Panc1 (cell line): ENCODE data around the gene WDR93. TPM values are rescaled to one million over a fixed set of nuclear protein-coding genes. Genes with fewer than 3 reads are reported as not detected.
A peak's percentile ranks its signal among the peaks of the same experiment; 100 is the strongest.

Experiments used
- ATAC-seq: fragments of 200-7000 bp; cut with Tn5 transposase; 2 replicates; pipeline ENCODE4 v1.9.1; 2020; ENCODE audit warnings: mild to moderate bottlenecking, moderate library complexity
- BruUV-seq: library from RNA; stranded (reverse); fragments of 400-500 nt; replicated peaks from 2 replicates; lab custom pipeline; 2021; lab: Mats Ljungman, UMichigan
- CTCF ChIA-PET: fragments of 300-600 bp; sonication (Branson Sonifier 250); formaldehyde crosslinking; loops from one replicate; lab custom pipeline; 2022; ENCODE audit warnings: antibody characterized with exemption; lab: Charles Lee
- POLR2A ChIA-PET: fragments of 300-600 bp; sonication (Branson Sonifier 250); formaldehyde crosslinking; loops from one replicate; lab custom pipeline; 2022; ENCODE audit warnings: antibody characterized with exemption; lab: Charles Lee
- DNase-seq: peaks from one replicate; pipeline ENCODE4 v3.0.0-alpha.2; 2010; ENCODE audit warnings: low read depth, low spot score
- H3K27ac ChIP-seq: 2 replicates; pipeline ENCODE4 v1.5.1; 2011; ENCODE audit warnings: mild to moderate bottlenecking, low read length, inconsistent platforms
- H3K27me3 ChIP-seq: fragments of 200-500 bp; sonication (Bioruptor generic); 2 replicates; pipeline ENCODE4 v1.6.0; 2014; ENCODE audit warnings: low read length, inconsistent platforms; ENCODE audit not compliant: control insufficient read depth, insufficient read depth
- H3K36me3 ChIP-seq: fragments of 200-500 bp; sonication (Bioruptor generic); 2 replicates; pipeline ENCODE4 v1.5.1; 2014; ENCODE audit warnings: inconsistent platforms, mild to moderate bottlenecking, low read length, moderate library complexity; ENCODE audit not compliant: control insufficient read depth, insufficient read depth
- H3K4me1 ChIP-seq: 2 replicates; pipeline ENCODE4 v1.5.1; 2011; ENCODE audit warnings: inconsistent platforms, mild to moderate bottlenecking, low read length, moderate library complexity; ENCODE audit not compliant: control insufficient read depth, insufficient read depth
- H3K4me3 ChIP-seq, 2 experiments: 2 replicates each; pipeline ENCODE4 v1.5.1; 2011 to 2012; ENCODE audit warnings: low read depth in 2 of 2, low read length in 2 of 2, mild to moderate bottlenecking in 2 of 2, inconsistent platforms in 1 of 2, moderate library complexity in 1 of 2
- H3K9me3 ChIP-seq: fragments of 200-500 bp; sonication (Bioruptor generic); 2 replicates; pipeline ENCODE4 v1.5.1; 2014; ENCODE audit warnings: low read depth, mild to moderate bottlenecking, inconsistent platforms, low read length, moderate library complexity; ENCODE audit not compliant: control insufficient read depth, insufficient read depth
- POLR2AphosphoS5 ChIP-seq: IDR thresholded peaks from 2 replicates; pipeline ENCODE4 v1.6.1; 2012; ENCODE audit warnings: mild to moderate bottlenecking, low read depth, low read length, moderate library complexity
- SIN3A ChIP-seq: IDR thresholded peaks from 2 replicates; pipeline ENCODE4 v1.6.1; 2012; ENCODE audit warnings: low read depth, mild to moderate bottlenecking, low read length, moderate library complexity, borderline replicate concordance; ENCODE audit not compliant: insufficient read depth
- TCF7L2 ChIP-seq: IDR thresholded peaks from 2 replicates; pipeline ENCODE4 v1.6.1; 2011; ENCODE audit warnings: mild to moderate bottlenecking, low read depth, low read length, inconsistent platforms
- in situ Hi-C: cut with HindIII; loops from 2 replicates; pipeline ENCODE4 v1.10.0; 2016; ENCODE audit warnings: low sequenced_read_pairs, low pct_unique_long_range_greater_than_20kb
- intact Hi-C: fragments of 100-400 bp; cut with micrococcal nuclease; formaldehyde crosslinking; loops from one replicate; pipeline ENCODE4 v1.10.0; 2022; ENCODE audit not compliant: unreplicated experiment
- total RNA-seq: library from RNA; stranded (reverse); gene quantifications from one replicate; pipeline ENCODE4 v1.2.1, GENCODE V29; 2021; ENCODE audit not compliant: unreplicated experiment
- TF ChIP-seq, protein P1 (sequence below), 2 experiments: IDR thresholded peaks; 2 replicates each; pipeline ENCODE4 v1.6.1; 2011 to 2012; ENCODE audit warnings: low read depth in 2 of 2, control low read depth in 1 of 2, low read length in 1 of 2, mild to moderate bottlenecking in 1 of 2, moderate library complexity in 1 of 2; ENCODE audit not compliant: insufficient read depth in 1 of 2
- TF ChIP-seq, protein P2 (sequence below): fragments of 450-650 bp; IDR thresholded peaks from 2 replicates; pipeline ENCODE4 v1.5.1; 2017; ENCODE audit warnings: mild to moderate bottlenecking

Gene WDR93
- total RNA-seq, 1 experiment from 2014 or later = 0.18 TPM

DNA sequence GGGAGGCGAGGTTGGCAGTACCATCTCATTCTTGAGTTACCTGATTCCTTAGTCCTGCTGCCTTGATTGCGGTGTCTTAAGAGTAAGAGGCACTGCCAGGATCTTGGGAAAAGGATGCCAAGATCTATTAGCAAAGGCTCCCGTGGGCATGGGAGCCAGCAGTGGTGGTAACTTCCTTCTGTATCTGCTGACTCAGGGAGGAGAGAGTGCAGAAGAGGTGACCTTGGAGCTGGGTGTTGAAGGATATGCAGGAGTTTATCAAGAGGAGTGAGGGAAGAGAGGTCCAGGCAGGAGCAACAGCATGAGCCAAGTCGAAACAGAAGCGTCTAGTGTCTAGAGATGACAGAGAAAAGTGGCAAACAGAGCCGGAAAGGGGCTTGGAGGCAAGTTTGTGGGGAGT lies 90.0 kb downstream of the WDR93 start:
- in situ Hi-C loops = no loop called here
- H3K27ac ChIP-seq = no peak overlapping the region
- intact Hi-C loops = no loop called here
- H3K4me3 ChIP-seq = no peak overlapping the region
- no peaks in the 10 kb centered on the region for H3K9me3 ChIP-seq
- DNase-seq = no peak
- peaks cover 21% of the 10 kb centered on the region for H3K4me1 ChIP-seq
- no peaks in the 10 kb centered on the region for H3K27me3 ChIP-seq
- ChIA-PET CTCF (interaction anchor here (1.0 kb wide), 1 partner anchor 20 kb away, joined by 3 read pairs; no protein-coding TSS in a partner anchor), POLR2A (no interaction called here)
- BruUV-seq = no TSS peak
- ATAC-seq = no peak
- no peaks in the 10 kb centered on the region for H3K36me3 ChIP-seq
- TF ChIP-seq POLR2AphosphoS5 (no peak), SIN3A (no peak), TCF7L2 (no peak)
- TF ChIP-seq, protein P1, sequence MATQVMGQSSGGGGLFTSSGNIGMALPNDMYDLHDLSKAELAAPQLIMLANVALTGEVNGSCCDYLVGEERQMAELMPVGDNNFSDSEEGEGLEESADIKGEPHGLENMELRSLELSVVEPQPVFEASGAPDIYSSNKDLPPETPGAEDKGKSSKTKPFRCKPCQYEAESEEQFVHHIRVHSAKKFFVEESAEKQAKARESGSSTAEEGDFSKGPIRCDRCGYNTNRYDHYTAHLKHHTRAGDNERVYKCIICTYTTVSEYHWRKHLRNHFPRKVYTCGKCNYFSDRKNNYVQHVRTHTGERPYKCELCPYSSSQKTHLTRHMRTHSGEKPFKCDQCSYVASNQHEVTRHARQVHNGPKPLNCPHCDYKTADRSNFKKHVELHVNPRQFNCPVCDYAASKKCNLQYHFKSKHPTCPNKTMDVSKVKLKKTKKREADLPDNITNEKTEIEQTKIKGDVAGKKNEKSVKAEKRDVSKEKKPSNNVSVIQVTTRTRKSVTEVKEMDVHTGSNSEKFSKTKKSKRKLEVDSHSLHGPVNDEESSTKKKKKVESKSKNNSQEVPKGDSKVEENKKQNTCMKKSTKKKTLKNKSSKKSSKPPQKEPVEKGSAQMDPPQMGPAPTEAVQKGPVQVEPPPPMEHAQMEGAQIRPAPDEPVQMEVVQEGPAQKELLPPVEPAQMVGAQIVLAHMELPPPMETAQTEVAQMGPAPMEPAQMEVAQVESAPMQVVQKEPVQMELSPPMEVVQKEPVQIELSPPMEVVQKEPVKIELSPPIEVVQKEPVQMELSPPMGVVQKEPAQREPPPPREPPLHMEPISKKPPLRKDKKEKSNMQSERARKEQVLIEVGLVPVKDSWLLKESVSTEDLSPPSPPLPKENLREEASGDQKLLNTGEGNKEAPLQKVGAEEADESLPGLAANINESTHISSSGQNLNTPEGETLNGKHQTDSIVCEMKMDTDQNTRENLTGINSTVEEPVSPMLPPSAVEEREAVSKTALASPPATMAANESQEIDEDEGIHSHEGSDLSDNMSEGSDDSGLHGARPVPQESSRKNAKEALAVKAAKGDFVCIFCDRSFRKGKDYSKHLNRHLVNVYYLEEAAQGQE (IDR thresholded peaks at IDR 0.05; ENCODE audit: insufficient read depth in 1 of 2, low read depth in 2 of 2, low read length in 1 of 2) = no peak
- TF ChIP-seq, protein P2, sequence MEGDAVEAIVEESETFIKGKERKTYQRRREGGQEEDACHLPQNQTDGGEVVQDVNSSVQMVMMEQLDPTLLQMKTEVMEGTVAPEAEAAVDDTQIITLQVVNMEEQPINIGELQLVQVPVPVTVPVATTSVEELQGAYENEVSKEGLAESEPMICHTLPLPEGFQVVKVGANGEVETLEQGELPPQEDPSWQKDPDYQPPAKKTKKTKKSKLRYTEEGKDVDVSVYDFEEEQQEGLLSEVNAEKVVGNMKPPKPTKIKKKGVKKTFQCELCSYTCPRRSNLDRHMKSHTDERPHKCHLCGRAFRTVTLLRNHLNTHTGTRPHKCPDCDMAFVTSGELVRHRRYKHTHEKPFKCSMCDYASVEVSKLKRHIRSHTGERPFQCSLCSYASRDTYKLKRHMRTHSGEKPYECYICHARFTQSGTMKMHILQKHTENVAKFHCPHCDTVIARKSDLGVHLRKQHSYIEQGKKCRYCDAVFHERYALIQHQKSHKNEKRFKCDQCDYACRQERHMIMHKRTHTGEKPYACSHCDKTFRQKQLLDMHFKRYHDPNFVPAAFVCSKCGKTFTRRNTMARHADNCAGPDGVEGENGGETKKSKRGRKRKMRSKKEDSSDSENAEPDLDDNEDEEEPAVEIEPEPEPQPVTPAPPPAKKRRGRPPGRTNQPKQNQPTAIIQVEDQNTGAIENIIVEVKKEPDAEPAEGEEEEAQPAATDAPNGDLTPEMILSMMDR = no peak

DNA sequence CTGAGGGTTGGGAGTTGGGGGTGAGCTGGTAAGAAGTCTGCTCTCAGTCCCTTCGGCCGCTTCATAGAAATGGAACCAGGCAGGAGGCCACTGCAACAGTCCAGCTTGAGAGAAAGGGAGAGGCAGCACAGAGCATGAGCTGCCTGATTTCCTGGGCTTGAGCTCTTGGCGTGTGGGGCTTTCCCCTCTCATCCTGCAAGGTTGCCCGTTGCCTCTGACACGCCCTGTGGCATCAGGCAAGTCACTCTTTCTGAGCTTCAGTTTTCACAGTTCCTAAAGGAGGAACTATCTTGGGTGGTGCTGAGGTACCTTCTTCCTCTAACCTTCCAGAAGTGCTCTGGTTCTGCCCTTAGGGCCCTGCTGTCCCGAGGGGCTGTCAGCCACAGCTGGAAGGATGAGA lies 90.4 kb downstream of the WDR93 start:
- ATAC-seq = peak; percentile 28; the same call in 1 of the 2 replicates
- no peaks in the 10 kb centered on the region for H3K36me3 ChIP-seq
- in situ Hi-C loops = no loop called here
- no TSS peak for BruUV-seq
- no peaks in the 10 kb centered on the region for H3K9me3 ChIP-seq
- peaks cover 21% of the 10 kb centered on the region for H3K4me1 ChIP-seq
- DNase-seq = no peak
- POLR2A ChIA-PET = interaction anchor here (0.7 kb wide), 1 partner anchor 102 kb away, joined by 6 read pairs; no protein-coding TSS in a partner anchor
- H3K27me3 ChIP-seq = no peaks in the 10 kb centered on the region
- intact Hi-C loops = no loop called here
- H3K27ac ChIP-seq = peak overlapping the region; percentile 8; the same call in 1 of the 2 replicates
- H3K4me3 ChIP-seq = no peak overlapping the region
- CTCF ChIA-PET = interaction anchor here (1.0 kb wide), 1 partner anchor 20 kb away, joined by 3 read pairs; no protein-coding TSS in a partner anchor
- TF ChIP-seq, protein P2 = no peak
- TF ChIP-seq, protein P1 (IDR thresholded peaks at IDR 0.05; ENCODE audit: insufficient read depth in 1 of 2, low read depth in 2 of 2, low read length in 1 of 2) = no peak
- TF ChIP-seq POLR2AphosphoS5 (no peak), TCF7L2 (no peak), SIN3A (no peak)
